GM23338 (cell line): ENCODE data around the gene ASAP2. TPM values are rescaled to one million over a fixed set of nuclear protein-coding genes. Genes with fewer than 3 reads are reported as not detected.

ENCODE experiments used
- ATAC-seq: fragments of 200-7000 bp; cut with Tn5 transposase; 3 replicates; pipeline ENCODE4 v1.9.1; 2020
- DNase-seq: peaks from one replicate; pipeline ENCODE4 v3.0.0-alpha.2; 2015; ENCODE audit warnings: low spot score
- H2AFZ ChIP-seq: fragments of 200-600 bp; sonication (generic); 2 replicates; pipeline ENCODE4 v1.8.0; 2016; ENCODE audit warnings: antibody characterized with exemption, mild to moderate bottlenecking, moderate library complexity
- H3F3A ChIP-seq: fragments of 200-600 bp; sonication (generic); replicated peaks from 2 replicates; pipeline ENCODE4 v1.8.0; 2017; ENCODE audit warnings: antibody characterized with exemption, mixed run types, low read depth
- H3K27ac ChIP-seq: fragments of 200-600 bp; sonication (generic); 2 replicates; pipeline ENCODE4 v1.6.1; 2016; ENCODE audit warnings: low read depth
- H3K27me3 ChIP-seq: fragments of 200-600 bp; sonication (generic); 2 replicates; pipeline ENCODE4 v1.8.0; 2016; ENCODE audit warnings: mild to moderate bottlenecking, mixed run types, moderate library complexity; ENCODE audit not compliant: insufficient read depth
- H3K36me3 ChIP-seq: fragments of 200-600 bp; sonication (generic); 2 replicates; pipeline ENCODE4 v1.8.0; 2016; ENCODE audit warnings: mild to moderate bottlenecking; ENCODE audit not compliant: insufficient read depth
- H3K4me1 ChIP-seq: fragments of 200-600 bp; sonication (generic); 2 replicates; pipeline ENCODE4 v1.8.0; 2016; ENCODE audit warnings: mild to moderate bottlenecking, moderate library complexity; ENCODE audit not compliant: insufficient read depth
- H3K4me2 ChIP-seq: fragments of 200-600 bp; sonication (generic); 2 replicates; pipeline ENCODE4 v1.7.1; 2017; ENCODE audit warnings: mixed run types
- H3K4me3 ChIP-seq: fragments of 200-600 bp; sonication (generic); 2 replicates; pipeline ENCODE4 v1.6.1; 2016; ENCODE audit warnings: mixed run types
- H3K79me2 ChIP-seq: fragments of 200-600 bp; sonication (generic); replicated peaks from 2 replicates; pipeline ENCODE4 v1.8.0; 2017; ENCODE audit warnings: mild to moderate bottlenecking; ENCODE audit not compliant: insufficient read depth
- H3K9me2 ChIP-seq: fragments of 200-600 bp; sonication (generic); 2 replicates; pipeline ENCODE4 v1.8.0; 2017; ENCODE audit not compliant: insufficient read depth
- H4K20me1 ChIP-seq: fragments of 200-600 bp; sonication (generic); replicated peaks from 2 replicates; pipeline ENCODE4 v1.8.0; 2017; ENCODE audit warnings: mild to moderate bottlenecking; ENCODE audit not compliant: insufficient read depth
- H3K27ac Mint-ChIP-seq: 2 replicates; pipeline ENCODE4 v1.8.0; 2020; ENCODE audit warnings: inconsistent platforms, mild to moderate bottlenecking, moderate library complexity, mixed read lengths
- H3K27me3 Mint-ChIP-seq: 3 replicates; pipeline ENCODE4 v1.8.0; 2022; ENCODE audit warnings: low read depth, mild to moderate bottlenecking, moderate library complexity, mixed read lengths, inconsistent platforms; ENCODE audit not compliant: insufficient read depth, poor library complexity
- H3K36me3 Mint-ChIP-seq: 3 replicates; pipeline ENCODE4 v1.8.0; 2021; ENCODE audit warnings: low read depth, mild to moderate bottlenecking, inconsistent platforms, moderate library complexity, mixed read lengths
- H3K4me1 Mint-ChIP-seq: 3 replicates; pipeline ENCODE4 v1.8.0; 2020; ENCODE audit warnings: mild to moderate bottlenecking, inconsistent platforms, mixed read lengths
- H3K4me3 Mint-ChIP-seq: 3 replicates; pipeline ENCODE4 v1.8.0; 2021; ENCODE audit warnings: moderate library complexity, mild to moderate bottlenecking, inconsistent platforms, mixed read lengths
- H3K9me3 Mint-ChIP-seq: 3 replicates; pipeline ENCODE4 v1.8.0; 2020; ENCODE audit warnings: moderate library complexity, mild to moderate bottlenecking, inconsistent platforms, mixed read lengths
- CTCF ChIP-seq, 2 experiments: fragments of 200-600 bp in 1 of 2; sonication (generic) in 1 of 2; conservative IDR thresholded peaks; 2 replicates each; pipeline versions ENCODE4 v1.5.1 to v1.6.1; 2016 to 2017; ENCODE audit warnings: antibody characterized with exemption in 2 of 2, low read depth in 2 of 2, mild to moderate bottlenecking in 2 of 2, moderate library complexity in 1 of 2
- EZH2 ChIP-seq: fragments of 200-600 bp; sonication (generic); IDR thresholded peaks from one replicate; pipeline ENCODE4 v1.8.0; 2017; ENCODE audit warnings: antibody characterized with exemption, mild to moderate bottlenecking, low read depth; ENCODE audit not compliant: unreplicated experiment
- EZH2phosphoT487 ChIP-seq: fragments of 200-600 bp; sonication (generic); IDR thresholded peaks from one replicate; pipeline ENCODE4 v1.8.1; 2018; ENCODE audit warnings: antibody characterized with exemption; ENCODE audit not compliant: unreplicated experiment
- JUNB ChIP-seq: IDR thresholded peaks from one replicate; pipeline ENCODE4 v1.6.1; 2016; ENCODE audit warnings: antibody characterized with exemption; ENCODE audit not compliant: unreplicated experiment
- NANOG ChIP-seq: IDR thresholded peaks from 2 replicates; pipeline ENCODE4 v1.6.1; 2016; ENCODE audit warnings: antibody characterized with exemption, borderline replicate concordance
- REST ChIP-seq: IDR thresholded peaks from one replicate; pipeline ENCODE4 v1.6.1; 2018; ENCODE audit warnings: antibody characterized with exemption; ENCODE audit not compliant: unreplicated experiment
- STAT1 ChIP-seq: IDR thresholded peaks from one replicate; pipeline ENCODE4 v1.6.1; 2016; ENCODE audit warnings: antibody characterized with exemption; ENCODE audit not compliant: unreplicated experiment
- ZNF114 ChIP-seq: fragments of 250-450 bp; sonication (Bioruptor Pico); IDR thresholded peaks from 2 replicates; pipeline ENCODE4 v1.5.0; 2020; ENCODE audit warnings: mild to moderate bottlenecking, moderate library complexity
- polyA plus RNA-seq: library from polyadenylated mRNA; unstranded; fragments of >200 nt; fragmentation: Nextera tagmentation; extraction: Ambion mirVana; gene quantifications from 2 replicates; pipeline ENCODE4 v1.2.1, GENCODE V29; 2016
- total RNA-seq: library from RNA; depleted of rRNA; stranded (reverse); fragments of >200 nt; shearing (Covaris generic); gene quantifications from 2 replicates; pipeline ENCODE4 v1.2.3, GENCODE V29; 2014
- TF ChIP-seq, protein P1 (sequence below): fragments of 250-450 bp; sonication (Bioruptor Pico); IDR thresholded peaks from 2 replicates; pipeline ENCODE4 v1.5.0; 2020; ENCODE audit warnings: mild to moderate bottlenecking, moderate library complexity
- TF ChIP-seq, protein P2 (sequence below): IDR thresholded peaks from 2 replicates; pipeline ENCODE4 v1.6.1; 2016; ENCODE audit warnings: antibody characterized with exemption

ASAP2 gene
- total and polyA plus RNA-seq, 2 experiments from 2014 or later = 2.6 to 15.6 TPM

GRCh38 chr2:9249020-9249800, 42.6 kb downstream of the ASAP2 start:
- H3F3A ChIP-seq = no peaks in the 10 kb centered on the region
- no peak overlapping the region for H3K4me3 ChIP-seq
- H3K4me1 ChIP-seq = peaks cover 28% of the 10 kb centered on the region
- H3K27ac ChIP-seq = no peak overlapping the region
- no peak for DNase-seq
- no peaks in the 10 kb centered on the region for H3K36me3 ChIP-seq
- no peak for ATAC-seq
- H3K4me2 ChIP-seq = no peak overlapping the region
- H3K27me3 ChIP-seq = no peaks in the 10 kb centered on the region
- peaks cover 12% of the 10 kb centered on the region for H3K27me3 Mint-ChIP-seq
- peaks cover 15% of the 10 kb centered on the region for H4K20me1 ChIP-seq
- TF ChIP-seq JUNB (no peak), EZH2 (no peak), NANOG (no peak), EZH2phosphoT487 (no peak), ZNF114 (CRISPR knock-in tag) (no peak), CTCF (conservative IDR thresholded peaks at IDR 0.05; ENCODE audit: low read depth in 2 of 2) (no peak), STAT1 (no peak), REST (no peak)
- TF ChIP-seq, protein P1, sequence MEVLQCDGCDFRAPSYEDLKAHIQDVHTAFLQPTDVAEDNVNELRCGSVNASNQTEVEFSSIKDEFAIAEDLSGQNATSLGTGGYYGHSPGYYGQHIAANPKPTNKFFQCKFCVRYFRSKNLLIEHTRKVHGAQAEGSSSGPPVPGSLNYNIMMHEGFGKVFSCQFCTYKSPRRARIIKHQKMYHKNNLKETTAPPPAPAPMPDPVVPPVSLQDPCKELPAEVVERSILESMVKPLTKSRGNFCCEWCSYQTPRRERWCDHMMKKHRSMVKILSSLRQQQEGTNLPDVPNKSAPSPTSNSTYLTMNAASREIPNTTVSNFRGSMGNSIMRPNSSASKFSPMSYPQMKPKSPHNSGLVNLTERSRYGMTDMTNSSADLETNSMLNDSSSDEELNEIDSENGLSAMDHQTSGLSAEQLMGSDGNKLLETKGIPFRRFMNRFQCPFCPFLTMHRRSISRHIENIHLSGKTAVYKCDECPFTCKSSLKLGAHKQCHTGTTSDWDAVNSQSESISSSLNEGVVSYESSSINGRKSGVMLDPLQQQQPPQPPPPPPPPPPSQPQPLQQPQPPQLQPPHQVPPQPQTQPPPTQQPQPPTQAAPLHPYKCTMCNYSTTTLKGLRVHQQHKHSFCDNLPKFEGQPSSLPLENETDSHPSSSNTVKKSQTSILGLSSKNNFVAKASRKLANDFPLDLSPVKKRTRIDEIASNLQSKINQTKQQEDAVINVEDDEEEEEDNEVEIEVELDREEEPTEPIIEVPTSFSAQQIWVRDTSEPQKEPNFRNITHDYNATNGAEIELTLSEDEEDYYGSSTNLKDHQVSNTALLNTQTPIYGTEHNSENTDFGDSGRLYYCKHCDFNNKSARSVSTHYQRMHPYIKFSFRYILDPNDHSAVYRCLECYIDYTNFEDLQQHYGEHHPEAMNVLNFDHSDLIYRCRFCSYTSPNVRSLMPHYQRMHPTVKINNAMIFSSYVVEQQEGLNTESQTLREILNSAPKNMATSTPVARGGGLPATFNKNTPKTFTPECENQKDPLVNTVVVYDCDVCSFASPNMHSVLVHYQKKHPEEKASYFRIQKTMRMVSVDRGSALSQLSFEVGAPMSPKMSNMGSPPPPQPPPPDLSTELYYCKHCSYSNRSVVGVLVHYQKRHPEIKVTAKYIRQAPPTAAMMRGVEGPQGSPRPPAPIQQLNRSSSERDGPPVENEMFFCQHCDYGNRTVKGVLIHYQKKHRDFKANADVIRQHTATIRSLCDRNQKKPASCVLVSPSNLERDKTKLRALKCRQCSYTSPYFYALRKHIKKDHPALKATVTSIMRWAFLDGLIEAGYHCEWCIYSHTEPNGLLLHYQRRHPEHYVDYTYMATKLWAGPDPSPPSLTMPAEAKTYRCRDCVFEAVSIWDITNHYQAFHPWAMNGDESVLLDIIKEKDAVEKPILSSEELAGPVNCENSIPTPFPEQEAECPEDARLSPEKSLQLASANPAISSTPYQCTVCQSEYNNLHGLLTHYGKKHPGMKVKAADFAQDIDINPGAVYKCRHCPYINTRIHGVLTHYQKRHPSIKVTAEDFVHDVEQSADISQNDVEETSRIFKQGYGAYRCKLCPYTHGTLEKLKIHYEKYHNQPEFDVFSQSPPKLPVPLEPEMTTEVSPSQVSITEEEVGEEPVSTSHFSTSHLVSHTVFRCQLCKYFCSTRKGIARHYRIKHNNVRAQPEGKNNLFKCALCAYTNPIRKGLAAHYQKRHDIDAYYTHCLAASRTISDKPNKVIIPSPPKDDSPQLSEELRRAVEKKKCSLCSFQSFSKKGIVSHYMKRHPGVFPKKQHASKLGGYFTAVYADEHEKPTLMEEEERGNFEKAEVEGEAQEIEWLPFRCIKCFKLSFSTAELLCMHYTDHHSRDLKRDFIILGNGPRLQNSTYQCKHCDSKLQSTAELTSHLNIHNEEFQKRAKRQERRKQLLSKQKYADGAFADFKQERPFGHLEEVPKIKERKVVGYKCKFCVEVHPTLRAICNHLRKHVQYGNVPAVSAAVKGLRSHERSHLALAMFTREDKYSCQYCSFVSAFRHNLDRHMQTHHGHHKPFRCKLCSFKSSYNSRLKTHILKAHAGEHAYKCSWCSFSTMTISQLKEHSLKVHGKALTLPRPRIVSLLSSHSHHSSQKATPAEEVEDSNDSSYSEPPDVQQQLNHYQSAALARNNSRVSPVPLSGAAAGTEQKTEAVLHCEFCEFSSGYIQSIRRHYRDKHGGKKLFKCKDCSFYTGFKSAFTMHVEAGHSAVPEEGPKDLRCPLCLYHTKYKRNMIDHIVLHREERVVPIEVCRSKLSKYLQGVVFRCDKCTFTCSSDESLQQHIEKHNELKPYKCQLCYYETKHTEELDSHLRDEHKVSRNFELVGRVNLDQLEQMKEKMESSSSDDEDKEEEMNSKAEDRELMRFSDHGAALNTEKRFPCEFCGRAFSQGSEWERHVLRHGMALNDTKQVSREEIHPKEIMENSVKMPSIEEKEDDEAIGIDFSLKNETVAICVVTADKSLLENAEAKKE (CRISPR knock-in tag) = no peak
- TF ChIP-seq, protein P2, sequence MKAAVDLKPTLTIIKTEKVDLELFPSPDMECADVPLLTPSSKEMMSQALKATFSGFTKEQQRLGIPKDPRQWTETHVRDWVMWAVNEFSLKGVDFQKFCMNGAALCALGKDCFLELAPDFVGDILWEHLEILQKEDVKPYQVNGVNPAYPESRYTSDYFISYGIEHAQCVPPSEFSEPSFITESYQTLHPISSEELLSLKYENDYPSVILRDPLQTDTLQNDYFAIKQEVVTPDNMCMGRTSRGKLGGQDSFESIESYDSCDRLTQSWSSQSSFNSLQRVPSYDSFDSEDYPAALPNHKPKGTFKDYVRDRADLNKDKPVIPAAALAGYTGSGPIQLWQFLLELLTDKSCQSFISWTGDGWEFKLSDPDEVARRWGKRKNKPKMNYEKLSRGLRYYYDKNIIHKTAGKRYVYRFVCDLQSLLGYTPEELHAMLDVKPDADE = no peak
- H3K9me3 Mint-ChIP-seq = no peaks in the 10 kb centered on the region
- peak overlapping the region; percentile 26; the same call in 1 of the 2 replicates for H3K27ac Mint-ChIP-seq
- H3K4me3 Mint-ChIP-seq = no peak overlapping the region
- H3K4me1 Mint-ChIP-seq = peaks cover 53% of the 10 kb centered on the region
- no peaks in the 10 kb centered on the region for H3K36me3 Mint-ChIP-seq
- peaks cover 70% of the 10 kb centered on the region for H3K79me2 ChIP-seq
- H2AFZ ChIP-seq = no peak overlapping the region
- no peaks in the 10 kb centered on the region for H3K9me2 ChIP-seq
